HL-60/S4 treated with retinoic acid at 250 ng/mL for 4 days and 3 days (cell line): ENCODE data around the gene MGLL.
"Not testable (repeated sequence)": the region's sequence is repeated elsewhere in the genome, so short reads cannot be mapped to it uniquely, and the experiment has no call there.

Source experiments
- in situ Hi-C: fragments of 300-500 bp; cut with MboI; formaldehyde crosslinking; loops from 2 replicates; pipeline ENCODE4 v1.7.0; 2022; ENCODE audit warnings: low sequenced_read_pairs

The MGLL gene

GRCh38 chr3:127663151-127663550 lies 159.2 kb downstream of the MGLL start:
- in situ Hi-C loops, result no loop called here

GRCh38 chr3:127662001-127662469 lies 160.3 kb downstream of the MGLL start:
- in situ Hi-C loops, result no loop called here

DNA sequence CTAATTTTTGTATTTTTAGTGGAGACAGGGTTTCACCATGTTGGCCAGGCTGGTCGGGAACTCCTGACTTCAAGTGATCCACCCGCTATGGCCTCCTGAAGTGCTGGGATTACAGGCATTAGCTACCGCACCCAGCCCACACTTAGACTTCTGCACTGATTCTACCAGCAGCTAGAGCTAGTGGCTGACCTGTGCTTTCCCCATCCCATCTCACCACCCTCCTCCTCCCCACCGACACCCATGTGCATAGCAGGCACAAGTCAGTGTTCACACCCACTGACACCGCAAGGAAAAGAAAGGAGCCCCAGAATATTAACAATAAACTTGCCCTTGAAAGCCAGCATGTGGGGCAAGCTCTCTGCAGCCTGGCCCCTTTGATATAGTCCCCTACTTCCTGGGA lies 160.7 kb downstream of the MGLL start:
- in situ Hi-C loops, result no loop called here

DNA sequence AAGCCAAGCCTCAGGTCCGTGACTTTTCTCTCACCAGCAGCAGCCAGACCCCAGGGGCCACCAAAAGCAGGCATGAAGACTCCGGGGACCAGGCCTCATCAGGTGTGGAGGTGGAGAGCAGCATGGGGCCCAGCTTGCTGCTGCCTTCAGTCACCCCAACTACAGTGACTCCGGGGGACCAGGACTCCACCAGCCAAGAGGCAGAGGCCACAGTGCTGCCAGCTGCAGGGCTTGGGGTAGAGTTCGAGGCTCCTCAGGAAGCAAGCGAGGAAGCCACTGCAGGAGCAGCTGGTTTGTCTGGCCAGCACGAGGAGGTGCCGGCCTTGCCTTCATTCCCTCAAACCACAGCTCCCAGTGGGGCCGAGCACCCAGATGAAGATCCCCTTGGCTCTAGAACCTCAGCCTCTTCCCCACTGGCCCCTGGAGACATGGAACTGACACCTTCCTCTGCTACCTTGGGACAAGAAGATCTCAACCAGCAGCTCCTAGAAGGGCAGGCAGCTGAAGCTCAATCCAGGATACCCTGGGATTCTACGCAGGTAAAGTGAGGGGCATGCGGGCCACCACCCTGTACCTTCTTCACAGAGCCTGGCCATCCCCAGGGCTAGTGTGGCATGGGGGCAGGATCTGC lies 161.6 kb downstream of the MGLL start:
- in situ Hi-C loops, result no loop called here

DNA sequence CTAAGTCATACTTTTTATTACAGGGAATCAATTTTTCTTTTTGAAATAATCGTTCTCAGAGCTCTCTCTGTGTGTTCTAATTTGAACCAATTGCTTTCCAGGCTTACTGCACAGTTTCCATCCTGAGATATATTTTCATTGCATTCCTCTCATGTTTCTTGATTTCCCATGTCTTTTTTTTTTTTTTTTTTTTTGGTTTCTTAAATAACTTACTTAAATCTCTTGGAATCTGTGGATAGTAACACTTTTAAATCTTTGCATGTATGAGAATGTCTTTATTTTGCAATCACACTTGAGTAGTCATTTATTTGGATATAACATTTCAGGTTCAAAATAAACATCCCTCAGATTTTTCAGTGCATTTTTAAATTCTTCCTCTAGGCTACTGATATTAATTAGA lies 164.1 kb downstream of the MGLL start:
- in situ Hi-C loops, result no loop called here

GRCh38 chr3:127656906-127657305 lies 165.4 kb downstream of the MGLL start:
- in situ Hi-C loops, result no loop called here

DNA sequence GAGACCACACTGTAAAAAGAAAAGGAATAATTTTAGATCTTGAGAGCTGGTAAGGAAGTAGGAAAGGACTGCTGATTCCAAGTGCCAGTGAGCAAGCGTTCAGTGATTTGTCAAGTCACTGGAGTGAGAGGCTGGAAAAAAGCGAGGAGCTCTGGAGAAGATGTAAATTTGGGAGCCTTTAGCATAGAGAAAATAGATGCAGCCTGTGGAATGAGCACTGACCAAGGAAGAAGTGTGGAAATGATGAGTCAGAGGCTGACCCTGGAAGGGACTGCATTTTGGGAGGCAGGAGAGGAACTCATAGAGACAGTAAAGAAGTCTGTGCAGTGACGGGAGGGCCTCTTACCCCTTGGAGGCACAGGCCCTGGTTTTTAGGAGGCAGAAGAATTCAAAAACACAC lies 166.7 kb downstream of the MGLL start:
- in situ Hi-C loops, result no loop called here

- in situ Hi-C loops, result not testable (repeated sequence)
These were observed 167.3 kb downstream of the MGLL start for GRCh38 chr3:127654993-127655392.

GRCh38 chr3:127654374-127654773 lies 167.9 kb downstream of the MGLL start:
- in situ Hi-C loops, result no loop called here

DNA sequence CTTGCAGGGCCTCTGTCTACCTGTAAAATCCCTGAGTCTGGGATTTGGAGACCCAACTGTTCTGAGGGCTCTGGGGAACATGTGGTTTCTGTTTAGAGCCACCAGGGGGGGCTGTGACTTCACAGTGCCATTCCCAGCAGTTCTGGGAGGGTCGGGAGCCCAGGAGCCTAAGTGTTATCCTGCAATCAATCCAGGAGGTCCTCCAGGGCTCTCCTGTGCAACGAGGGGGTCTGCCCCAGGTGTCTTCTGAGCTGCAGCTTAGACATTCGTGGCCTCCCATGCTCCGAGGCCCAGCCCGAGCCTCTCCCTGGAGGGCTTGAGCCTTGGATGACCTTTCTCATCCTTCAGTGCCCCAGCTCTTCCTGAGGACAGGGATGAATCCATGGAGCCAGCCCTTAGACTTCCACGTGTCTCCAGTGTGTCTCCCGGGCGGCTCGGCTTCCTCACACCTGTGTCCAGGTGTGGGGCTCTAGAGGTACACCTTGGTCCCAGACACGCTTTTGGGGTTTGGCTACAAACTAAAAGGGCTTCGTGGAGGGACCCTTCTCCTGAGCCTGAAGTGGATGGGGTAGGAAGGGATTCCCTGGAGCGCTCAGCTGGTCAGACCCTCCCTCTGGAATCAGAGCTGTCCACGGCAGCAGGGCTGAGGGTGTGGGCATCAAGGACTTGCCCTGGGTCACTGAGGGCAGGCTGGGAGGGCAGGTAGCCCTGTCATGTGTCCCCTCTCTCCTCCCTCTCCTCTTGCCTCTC lies 169.9 kb downstream of the MGLL start:
- in situ Hi-C loops, result no loop called here

DNA sequence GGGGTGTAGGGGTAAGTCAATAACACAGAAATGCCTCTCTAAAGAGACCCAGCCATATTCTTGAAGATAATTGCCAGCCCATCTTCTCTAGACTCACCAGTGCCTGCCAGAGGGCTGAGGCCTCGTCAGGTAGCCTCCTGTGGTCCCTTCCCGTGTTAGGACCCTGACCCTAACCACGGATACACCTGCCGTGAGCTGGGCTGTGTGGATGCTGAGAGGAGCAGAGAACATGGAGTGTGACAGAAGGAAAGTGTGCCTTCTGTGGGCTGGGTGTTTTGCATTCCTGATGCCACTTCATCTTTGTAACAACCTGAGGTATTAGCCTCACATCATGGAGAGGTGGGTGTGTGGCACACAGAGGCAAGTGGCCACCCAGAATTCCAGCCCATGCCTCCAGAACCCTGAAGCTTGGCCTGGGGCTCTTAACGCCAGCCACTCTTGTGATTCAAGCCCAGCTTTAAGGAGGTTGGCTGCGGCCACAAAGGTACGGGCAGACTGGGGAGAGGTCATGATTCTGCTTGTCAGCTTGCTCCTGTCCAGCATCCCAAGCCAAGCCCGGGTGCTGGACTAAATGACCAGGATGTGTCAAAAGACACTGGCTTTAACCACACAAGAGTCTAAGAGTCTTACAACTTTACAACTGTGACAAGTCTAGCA lies 170.7 kb downstream of the MGLL start:
- in situ Hi-C loops, result no loop called here

- in situ Hi-C loops, result no loop called here
These were observed 172.1 kb downstream of the MGLL start for GRCh38 chr3:127650236-127650635.

DNA sequence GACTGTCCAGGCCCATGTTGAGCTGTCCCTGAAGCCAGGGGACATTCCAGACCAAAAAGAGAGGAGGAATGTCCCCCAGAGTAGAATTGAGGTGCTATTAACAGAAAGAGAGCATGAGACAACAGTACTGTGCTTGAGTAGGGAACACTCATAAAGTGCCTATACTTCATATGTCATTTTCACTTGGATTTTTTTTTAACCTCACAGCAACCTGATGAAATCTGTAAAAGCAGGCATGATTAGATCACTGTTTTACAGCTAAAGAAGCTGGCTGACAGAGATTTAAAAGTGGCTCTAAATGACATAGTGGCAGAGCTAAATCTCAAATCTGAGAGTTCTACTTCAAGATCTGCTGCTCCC lies 174.5 kb downstream of the MGLL start:
- in situ Hi-C loops, result no loop called here

DNA sequence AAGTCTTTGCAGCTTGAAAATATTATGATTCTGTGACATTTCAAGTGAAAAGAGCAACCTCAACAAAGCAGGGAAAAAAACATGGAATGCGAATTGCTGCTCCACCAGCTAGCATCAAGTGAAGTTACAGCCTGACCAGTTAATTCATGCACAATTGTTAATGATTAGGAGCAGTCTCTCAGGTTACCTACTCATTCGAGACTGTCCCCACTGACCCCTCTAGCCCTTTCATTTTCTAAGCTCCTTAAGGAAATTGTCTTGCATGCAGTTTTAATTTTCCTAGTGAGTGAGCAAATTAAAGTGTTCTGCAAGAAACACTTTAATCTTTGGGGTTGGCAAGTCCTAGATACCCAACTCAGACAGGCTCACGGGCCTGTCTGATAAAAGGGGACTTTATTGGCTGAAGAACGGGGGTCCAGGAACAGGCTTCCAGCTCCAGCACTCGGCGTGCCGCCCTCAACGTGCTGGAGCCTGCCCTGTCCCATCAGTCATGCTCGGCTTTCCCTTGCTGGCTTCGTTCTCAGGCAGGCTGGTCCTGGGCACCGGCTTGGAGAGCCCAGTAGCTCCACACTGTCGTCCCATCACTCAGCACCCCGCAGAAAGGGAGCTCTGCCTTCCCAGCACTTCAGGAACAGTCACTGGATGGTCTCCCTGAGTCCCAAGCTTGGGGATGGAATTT lies 175.0 kb downstream of the MGLL start:
- in situ Hi-C loops, result no loop called here

DNA sequence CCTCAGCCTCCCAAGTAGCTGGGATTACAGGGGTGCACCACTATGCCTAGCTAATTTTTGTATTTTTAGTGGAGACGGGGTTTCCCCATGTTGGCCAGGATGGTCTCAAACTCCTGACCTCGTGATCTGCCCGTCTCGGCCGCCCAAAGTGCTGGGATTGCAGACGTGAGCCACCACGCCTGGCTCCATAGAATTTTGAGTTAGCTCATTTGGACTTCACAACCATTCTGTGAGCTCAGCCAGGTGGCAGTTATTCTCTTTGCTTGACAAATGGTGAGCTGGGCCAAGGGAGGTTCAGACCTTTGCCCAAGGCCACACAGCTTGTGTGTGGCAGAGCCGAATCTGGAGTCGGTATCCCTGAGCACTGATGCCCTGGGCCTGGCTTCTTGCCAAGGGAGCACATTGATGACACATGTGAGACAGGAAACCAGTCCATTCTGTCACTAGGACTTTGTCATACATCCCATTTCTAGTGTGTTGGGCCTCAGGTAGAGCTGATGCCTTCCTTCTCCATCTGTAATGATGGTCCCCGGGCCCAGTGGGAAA lies 175.7 kb downstream of the MGLL start:
- in situ Hi-C loops, result no loop called here

- in situ Hi-C loops, result no loop called here
These were observed 176.8 kb downstream of the MGLL start for GRCh38 chr3:127645371-127646015.

DNA sequence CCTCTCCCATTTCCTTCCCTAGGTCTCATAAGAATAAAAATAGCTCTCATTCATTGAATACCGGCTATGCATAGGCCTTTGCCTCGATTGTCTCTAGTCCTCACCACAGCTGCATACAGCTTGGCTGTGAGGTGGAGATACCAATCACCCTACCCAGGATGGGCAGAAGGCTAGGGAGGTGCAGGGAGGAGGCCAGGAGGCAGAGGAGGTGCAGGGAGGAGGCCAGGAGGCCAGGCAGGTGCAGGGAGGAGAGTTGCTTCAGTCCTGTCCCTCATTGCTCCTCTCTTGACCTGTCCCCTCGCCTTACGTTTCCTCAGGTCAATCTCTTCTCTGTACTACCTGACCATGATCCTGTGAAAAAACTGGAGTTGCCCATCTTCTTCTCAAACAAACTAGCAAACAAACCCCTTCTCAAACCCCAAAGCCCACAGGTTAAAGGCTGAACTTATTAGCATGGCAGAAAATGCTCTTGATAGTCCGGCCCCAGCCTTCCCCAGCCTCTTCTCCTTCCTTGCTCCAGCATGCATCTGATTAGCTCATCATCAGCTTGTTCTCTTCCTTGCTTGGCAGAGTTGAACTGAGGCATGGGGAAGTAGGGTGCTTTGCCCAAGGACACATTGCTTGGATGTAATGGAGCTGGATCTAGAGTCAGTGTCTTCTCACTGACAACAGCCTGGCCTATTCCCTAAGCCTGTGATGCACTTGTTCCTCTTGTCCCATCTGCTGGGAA lies 177.5 kb downstream of the MGLL start:
- in situ Hi-C loops, result no loop called here

- in situ Hi-C loops, result no loop called here
These were observed 182.3 kb downstream of the MGLL start for GRCh38 chr3:127640042-127640355.

GRCh38 chr3:127639173-127640041 lies 182.9 kb downstream of the MGLL start:
- in situ Hi-C loops, result no loop called here
